Measurements from ENCODE around the gene KCND3.

The KCND3 gene

GRCh38 chr1:111747947-111748346 lies 241.5 kb downstream of the KCND3 start:
- H3K9me3 ChIP-seq = no peaks in the 10 kb centered on the region
- no peak overlapping the region for H3K4me3 ChIP-seq (ENCODE audit: low read depth in 1 of 2, low read length in 1 of 2)
- peaks cover 0 to 9% of the 10 kb centered on the region in 2 experiments for H3K4me1 ChIP-seq (ENCODE audit: control insufficient read depth in 1 of 2, insufficient read depth in 1 of 2, low read depth in 1 of 2, low read length in 1 of 2)
- peaks cover 17% of the 10 kb centered on the region for H3K27me3 ChIP-seq
- no peaks in the 10 kb centered on the region for H3K36me3 ChIP-seq
- H3K27ac ChIP-seq = no peak overlapping the region
- no peak for TF ChIP-seq CTCF (IDR thresholded peaks at IDR 0.05)

- no peaks in the 10 kb centered on the region for H3K9me3 ChIP-seq
- H3K27me3 ChIP-seq = peaks cover 23% of the 10 kb centered on the region
- H3K27ac ChIP-seq = peak overlapping the region; percentile 40
- no peaks in the 10 kb centered on the region for H3K36me3 ChIP-seq
- no peak overlapping the region for H3K4me3 ChIP-seq (ENCODE audit: low read depth in 1 of 2, low read length in 1 of 2)
- H3K4me1 ChIP-seq (ENCODE audit: control insufficient read depth in 1 of 2, insufficient read depth in 1 of 2, low read depth in 1 of 2, low read length in 1 of 2) = peaks cover 0 to 9% of the 10 kb centered on the region in 2 experiments
- peak; percentile 90 for TF ChIP-seq CTCF (IDR thresholded peaks at IDR 0.05)
Measured at GRCh38 chr1:111747282-111747734, 242.2 kb downstream of the KCND3 start.

GRCh38 chr1:111746614-111746999 lies 242.9 kb downstream of the KCND3 start:
- Histone ChIP-seq H3K4me3 (ENCODE audit: low read depth in 1 of 2, low read length in 1 of 2) (no peak overlapping the region), H3K27ac (no peak overlapping the region), H3K27me3 (peaks cover 30% of the 10 kb centered on the region), H3K36me3 (no peaks in the 10 kb centered on the region), H3K4me1 (ENCODE audit: control insufficient read depth in 1 of 2, insufficient read depth in 1 of 2, low read depth in 1 of 2, low read length in 1 of 2) (peaks cover 0 to 9% of the 10 kb centered on the region in 2 experiments), H3K9me3 (no peaks in the 10 kb centered on the region)
- TF ChIP-seq CTCF (IDR thresholded peaks at IDR 0.05) = no peak

- Histone ChIP-seq H3K9me3 (no peaks in the 10 kb centered on the region), H3K4me3 (ENCODE audit: low read depth in 1 of 2, low read length in 1 of 2) (no peak overlapping the region), H3K4me1 (ENCODE audit: control insufficient read depth in 1 of 2, insufficient read depth in 1 of 2, low read depth in 1 of 2, low read length in 1 of 2) (peaks cover 2 to 16% of the 10 kb centered on the region in 2 experiments), H3K27ac (no peak overlapping the region), H3K36me3 (no peaks in the 10 kb centered on the region), H3K27me3 (peaks cover 37% of the 10 kb centered on the region)
- TF ChIP-seq CTCF (IDR thresholded peaks at IDR 0.05) = no peak
Measured at GRCh38 chr1:111745675-111746613, 243.5 kb downstream of the KCND3 start.

- H3K4me3 ChIP-seq (ENCODE audit: low read depth in 1 of 2, low read length in 1 of 2) = no peak overlapping the region
- no peak overlapping the region for H3K27ac ChIP-seq
- H3K9me3 ChIP-seq = no peaks in the 10 kb centered on the region
- H3K4me1 ChIP-seq (ENCODE audit: control insufficient read depth in 1 of 2, insufficient read depth in 1 of 2, low read depth in 1 of 2, low read length in 1 of 2) = peaks cover 17 to 32% of the 10 kb centered on the region in 2 experiments
- H3K36me3 ChIP-seq = no peaks in the 10 kb centered on the region
- peaks cover 48% of the 10 kb centered on the region for H3K27me3 ChIP-seq
- TF ChIP-seq CTCF (IDR thresholded peaks at IDR 0.05) = no peak
Measured at GRCh38 chr1:111743679-111744101, 245.8 kb downstream of the KCND3 start.

All from neutrophil (primary cell).